GM10266 (cell line): ENCODE results near the gene DIDO1.

Source experiments
- DNase-seq: peaks from one replicate; pipeline ENCODE4 v3.0.0; 2012; ENCODE audit errors: extremely low spot score
- CTCF ChIP-seq: IDR thresholded peaks from 2 replicates; pipeline ENCODE4 v1.5.1; 2012; ENCODE audit warnings: mild to moderate bottlenecking, low read depth; ENCODE audit not compliant: control insufficient read depth, insufficient read depth; ENCODE audit errors: missing control alignments

The DIDO1 gene

GRCh38 chr20:62837790-62838127 lies 88.5 kb downstream of the DIDO1 start:
- no peak for DNase-seq
- no peak for TF ChIP-seq CTCF

GRCh38 chr20:62836967-62837490 lies 89.3 kb downstream of the DIDO1 start:
- no peak for DNase-seq
- no peak for TF ChIP-seq CTCF

GRCh38 chr20:62835931-62836861 lies 90.1 kb downstream of the DIDO1 start:
- no peak for TF ChIP-seq CTCF

GRCh38 chr20:62834967-62835730 lies 91.2 kb downstream of the DIDO1 start:
- no peak for TF ChIP-seq CTCF
- DNase-seq: no peak

More at GRCh38 chr20:62835931-62836861, 90.1 kb downstream of the DIDO1 start:
- DNase-seq: no peak

- DNase-seq: no peak
- no peak for TF ChIP-seq CTCF
These were observed 93.3 kb downstream of the DIDO1 start for GRCh38 chr20:62832951-62833391.

- TF ChIP-seq CTCF: no peak
- no peak for DNase-seq
These were observed 93.9 kb downstream of the DIDO1 start for GRCh38 chr20:62832212-62832922.

- no peak for DNase-seq
- TF ChIP-seq CTCF: no peak
These were observed 94.5 kb downstream of the DIDO1 start for GRCh38 chr20:62831854-62832211.
